WTC11 (cell line): Measurements from ENCODE around the gene ADCK2. TPM values are rescaled to one million over a fixed set of nuclear protein-coding genes. Genes with fewer than 3 reads are reported as not detected.

Source experiments
- ATAC-seq: fragments of 200-7000 bp; cut with Tn5 transposase; 2 replicates; pipeline ENCODE4 v1.10.0; 2021; ENCODE audit warnings: mild to moderate bottlenecking, moderate library complexity
- CTCF ChIA-PET: fragments of 300-600 bp; sonication (Branson Sonifier 250); formaldehyde crosslinking; loops from one replicate; lab custom pipeline; 2021; ENCODE audit warnings: antibody characterized with exemption; lab: Charles Lee
- POLR2A ChIA-PET: fragments of 350-600 bp; sonication (Branson Sonifier 250); formaldehyde crosslinking; loops from one replicate; lab custom pipeline; 2021; ENCODE audit warnings: antibody characterized with exemption; lab: Charles Lee
- DNase-seq: peaks from one replicate; pipeline ENCODE4 v3.0.0; 2021; ENCODE audit warnings: low spot score
- H3K27ac Mint-ChIP-seq: 2 replicates; pipeline ENCODE4 v1.8.0; 2021; ENCODE audit warnings: mixed read lengths
- H3K27me3 Mint-ChIP-seq: 2 replicates; pipeline ENCODE4 v1.8.0; 2021; ENCODE audit warnings: low read depth, mild to moderate bottlenecking, moderate library complexity, mixed read lengths
- H3K36me3 Mint-ChIP-seq: 2 replicates; pipeline ENCODE4 v1.8.0; 2021; ENCODE audit warnings: mixed read lengths
- H3K4me1 Mint-ChIP-seq: 2 replicates; pipeline ENCODE4 v1.8.0; 2022; ENCODE audit warnings: mixed read lengths
- H3K4me3 Mint-ChIP-seq: 2 replicates; pipeline ENCODE4 v1.8.0; 2021; ENCODE audit warnings: mild to moderate bottlenecking, moderate library complexity, mixed read lengths
- H3K9me3 Mint-ChIP-seq: 2 replicates; pipeline ENCODE4 v1.8.0; 2021; ENCODE audit warnings: mixed read lengths
- FOXP1 ChIP-seq: sonication (generic); formaldehyde crosslinking; IDR thresholded peaks from 2 replicates; pipeline ENCODE4 v1.8.0; 2022; ENCODE audit warnings: missing genetic modification reagents, mild to moderate bottlenecking, moderate library complexity, borderline replicate concordance
- IRF2 ChIP-seq: sonication (generic); formaldehyde crosslinking; IDR thresholded peaks from 2 replicates; pipeline ENCODE4 v1.8.0; 2022; ENCODE audit warnings: low read depth, missing genetic modification reagents, borderline replicate concordance
- MXD4 ChIP-seq: fragments of 250-450 bp; sonication (Bioruptor Pico); IDR thresholded peaks from 2 replicates; pipeline ENCODE4 v1.8.0; 2021; ENCODE audit warnings: mild to moderate bottlenecking, moderate library complexity, borderline replicate concordance
- SOX15 ChIP-seq: fragments of 250-450 bp; sonication (Bioruptor Pico); IDR thresholded peaks from 2 replicates; pipeline ENCODE4 v1.9.0; 2021; ENCODE audit warnings: mild to moderate bottlenecking
- ZBTB21 ChIP-seq: sonication (generic); formaldehyde crosslinking; IDR thresholded peaks from 2 replicates; pipeline ENCODE4 v1.8.1; 2023; ENCODE audit warnings: mild to moderate bottlenecking, missing genetic modification reagents, borderline replicate concordance
- ZNF121 ChIP-seq: sonication (generic); formaldehyde crosslinking; IDR thresholded peaks from 2 replicates; pipeline ENCODE4 v1.8.0; 2023; ENCODE audit warnings: missing genetic modification reagents
- ZNF416 ChIP-seq: fragments of 250-450 bp; sonication (Bioruptor Pico); IDR thresholded peaks from 2 replicates; pipeline ENCODE4 v1.9.0; 2021; ENCODE audit warnings: mild to moderate bottlenecking, inconsistent platforms
- total RNA-seq: library from RNA; stranded (reverse); gene quantifications from 3 replicates; pipeline ENCODE4 v1.2.3, GENCODE V29; 2021
- TF ChIP-seq, protein P1 (sequence below): sonication (generic); formaldehyde crosslinking; IDR thresholded peaks from 2 replicates; pipeline ENCODE4 v1.8.1; 2022; ENCODE audit warnings: low read depth, mild to moderate bottlenecking, moderate library complexity, missing genetic modification reagents, borderline replicate concordance
- TF ChIP-seq, protein P2 (sequence below): sonication (generic); formaldehyde crosslinking; conservative IDR thresholded peaks from 2 replicates; pipeline ENCODE4 v1.8.1; 2023; ENCODE audit warnings: mild to moderate bottlenecking, low read depth, missing genetic modification reagents, moderate library complexity
- TF ChIP-seq, protein P3 (sequence below): sonication (generic); formaldehyde crosslinking; IDR thresholded peaks from 2 replicates; pipeline ENCODE4 v1.8.0; 2022; ENCODE audit warnings: mild to moderate bottlenecking, missing genetic modification reagents
- TF ChIP-seq, protein P4 (sequence below): sonication (generic); formaldehyde crosslinking; IDR thresholded peaks from 2 replicates; pipeline ENCODE4 v1.8.1; 2023; ENCODE audit warnings: mild to moderate bottlenecking, missing genetic modification reagents, borderline replicate concordance
- TF ChIP-seq, protein P5 (sequence below): sonication (generic); formaldehyde crosslinking; IDR thresholded peaks from 2 replicates; pipeline ENCODE4 v1.8.0; 2023; ENCODE audit warnings: mild to moderate bottlenecking, missing genetic modification reagents
- TF ChIP-seq, protein P6 (sequence below): sonication (generic); formaldehyde crosslinking; IDR thresholded peaks from 2 replicates; pipeline ENCODE4 v1.8.1; 2023; ENCODE audit warnings: mild to moderate bottlenecking, missing genetic modification reagents, moderate library complexity
- TF ChIP-seq, protein P7 (sequence below): fragments of 250-450 bp; sonication (Bioruptor Pico); IDR thresholded peaks from 2 replicates; pipeline ENCODE4 v1.8.0; 2021; ENCODE audit warnings: mild to moderate bottlenecking
- TF ChIP-seq, protein P8 (sequence below): sonication (generic); formaldehyde crosslinking; IDR thresholded peaks from 2 replicates; pipeline ENCODE4 v1.8.1; 2022; ENCODE audit warnings: missing genetic modification reagents, borderline replicate concordance
- TF ChIP-seq, protein P9 (sequence below): sonication (generic); formaldehyde crosslinking; IDR thresholded peaks from 2 replicates; pipeline ENCODE4 v1.8.0; 2023; ENCODE audit warnings: missing genetic modification reagents

The ADCK2 gene
- total RNA-seq, 1 experiment from 2014 or later = 12.7 TPM

DNA sequence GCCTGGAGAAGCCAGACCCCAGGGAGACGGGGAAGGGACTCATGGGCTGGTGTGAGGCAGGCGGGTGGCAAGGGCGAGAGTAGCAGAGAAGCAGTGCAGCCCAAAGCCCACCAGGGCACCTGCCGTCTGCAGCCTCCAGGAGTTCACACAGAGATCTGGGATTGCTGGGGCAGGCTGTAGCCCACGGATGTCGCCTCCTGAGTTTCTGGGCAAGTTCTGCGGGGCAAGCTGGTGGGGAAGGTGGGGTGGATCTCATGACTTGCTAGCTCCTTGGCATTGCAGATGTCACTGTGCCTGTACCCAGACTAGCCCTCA lies 6.0 kb downstream of the ADCK2 start (continued):
- TF ChIP-seq, protein P1, sequence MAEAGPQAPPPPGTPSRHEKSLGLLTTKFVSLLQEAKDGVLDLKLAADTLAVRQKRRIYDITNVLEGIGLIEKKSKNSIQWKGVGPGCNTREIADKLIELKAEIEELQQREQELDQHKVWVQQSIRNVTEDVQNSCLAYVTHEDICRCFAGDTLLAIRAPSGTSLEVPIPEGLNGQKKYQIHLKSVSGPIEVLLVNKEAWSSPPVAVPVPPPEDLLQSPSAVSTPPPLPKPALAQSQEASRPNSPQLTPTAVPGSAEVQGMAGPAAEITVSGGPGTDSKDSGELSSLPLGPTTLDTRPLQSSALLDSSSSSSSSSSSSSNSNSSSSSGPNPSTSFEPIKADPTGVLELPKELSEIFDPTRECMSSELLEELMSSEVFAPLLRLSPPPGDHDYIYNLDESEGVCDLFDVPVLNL (CRISPR knock-in tag) = no peak
- TF ChIP-seq, protein P2, sequence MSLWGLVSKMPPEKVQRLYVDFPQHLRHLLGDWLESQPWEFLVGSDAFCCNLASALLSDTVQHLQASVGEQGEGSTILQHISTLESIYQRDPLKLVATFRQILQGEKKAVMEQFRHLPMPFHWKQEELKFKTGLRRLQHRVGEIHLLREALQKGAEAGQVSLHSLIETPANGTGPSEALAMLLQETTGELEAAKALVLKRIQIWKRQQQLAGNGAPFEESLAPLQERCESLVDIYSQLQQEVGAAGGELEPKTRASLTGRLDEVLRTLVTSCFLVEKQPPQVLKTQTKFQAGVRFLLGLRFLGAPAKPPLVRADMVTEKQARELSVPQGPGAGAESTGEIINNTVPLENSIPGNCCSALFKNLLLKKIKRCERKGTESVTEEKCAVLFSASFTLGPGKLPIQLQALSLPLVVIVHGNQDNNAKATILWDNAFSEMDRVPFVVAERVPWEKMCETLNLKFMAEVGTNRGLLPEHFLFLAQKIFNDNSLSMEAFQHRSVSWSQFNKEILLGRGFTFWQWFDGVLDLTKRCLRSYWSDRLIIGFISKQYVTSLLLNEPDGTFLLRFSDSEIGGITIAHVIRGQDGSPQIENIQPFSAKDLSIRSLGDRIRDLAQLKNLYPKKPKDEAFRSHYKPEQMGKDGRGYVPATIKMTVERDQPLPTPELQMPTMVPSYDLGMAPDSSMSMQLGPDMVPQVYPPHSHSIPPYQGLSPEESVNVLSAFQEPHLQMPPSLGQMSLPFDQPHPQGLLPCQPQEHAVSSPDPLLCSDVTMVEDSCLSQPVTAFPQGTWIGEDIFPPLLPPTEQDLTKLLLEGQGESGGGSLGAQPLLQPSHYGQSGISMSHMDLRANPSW (CRISPR knock-in tag) = no peak
- TF ChIP-seq ZBTB21 (CRISPR knock-in tag) (no peak), FOXP1 (CRISPR knock-in tag) (no peak), SOX15 (CRISPR knock-in tag) (no peak), IRF2 (CRISPR knock-in tag) (no peak)
- TF ChIP-seq, protein P3, sequence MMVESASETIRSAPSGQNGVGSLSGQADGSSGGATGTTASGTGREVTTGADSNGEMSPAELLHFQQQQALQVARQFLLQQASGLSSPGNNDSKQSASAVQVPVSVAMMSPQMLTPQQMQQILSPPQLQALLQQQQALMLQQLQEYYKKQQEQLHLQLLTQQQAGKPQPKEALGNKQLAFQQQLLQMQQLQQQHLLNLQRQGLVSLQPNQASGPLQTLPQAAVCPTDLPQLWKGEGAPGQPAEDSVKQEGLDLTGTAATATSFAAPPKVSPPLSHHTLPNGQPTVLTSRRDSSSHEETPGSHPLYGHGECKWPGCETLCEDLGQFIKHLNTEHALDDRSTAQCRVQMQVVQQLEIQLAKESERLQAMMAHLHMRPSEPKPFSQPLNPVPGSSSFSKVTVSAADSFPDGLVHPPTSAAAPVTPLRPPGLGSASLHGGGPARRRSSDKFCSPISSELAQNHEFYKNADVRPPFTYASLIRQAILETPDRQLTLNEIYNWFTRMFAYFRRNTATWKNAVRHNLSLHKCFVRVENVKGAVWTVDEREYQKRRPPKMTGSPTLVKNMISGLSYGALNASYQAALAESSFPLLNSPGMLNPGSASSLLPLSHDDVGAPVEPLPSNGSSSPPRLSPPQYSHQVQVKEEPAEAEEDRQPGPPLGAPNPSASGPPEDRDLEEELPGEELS (CRISPR knock-in tag) = no peak
- TF ChIP-seq, protein P4, sequence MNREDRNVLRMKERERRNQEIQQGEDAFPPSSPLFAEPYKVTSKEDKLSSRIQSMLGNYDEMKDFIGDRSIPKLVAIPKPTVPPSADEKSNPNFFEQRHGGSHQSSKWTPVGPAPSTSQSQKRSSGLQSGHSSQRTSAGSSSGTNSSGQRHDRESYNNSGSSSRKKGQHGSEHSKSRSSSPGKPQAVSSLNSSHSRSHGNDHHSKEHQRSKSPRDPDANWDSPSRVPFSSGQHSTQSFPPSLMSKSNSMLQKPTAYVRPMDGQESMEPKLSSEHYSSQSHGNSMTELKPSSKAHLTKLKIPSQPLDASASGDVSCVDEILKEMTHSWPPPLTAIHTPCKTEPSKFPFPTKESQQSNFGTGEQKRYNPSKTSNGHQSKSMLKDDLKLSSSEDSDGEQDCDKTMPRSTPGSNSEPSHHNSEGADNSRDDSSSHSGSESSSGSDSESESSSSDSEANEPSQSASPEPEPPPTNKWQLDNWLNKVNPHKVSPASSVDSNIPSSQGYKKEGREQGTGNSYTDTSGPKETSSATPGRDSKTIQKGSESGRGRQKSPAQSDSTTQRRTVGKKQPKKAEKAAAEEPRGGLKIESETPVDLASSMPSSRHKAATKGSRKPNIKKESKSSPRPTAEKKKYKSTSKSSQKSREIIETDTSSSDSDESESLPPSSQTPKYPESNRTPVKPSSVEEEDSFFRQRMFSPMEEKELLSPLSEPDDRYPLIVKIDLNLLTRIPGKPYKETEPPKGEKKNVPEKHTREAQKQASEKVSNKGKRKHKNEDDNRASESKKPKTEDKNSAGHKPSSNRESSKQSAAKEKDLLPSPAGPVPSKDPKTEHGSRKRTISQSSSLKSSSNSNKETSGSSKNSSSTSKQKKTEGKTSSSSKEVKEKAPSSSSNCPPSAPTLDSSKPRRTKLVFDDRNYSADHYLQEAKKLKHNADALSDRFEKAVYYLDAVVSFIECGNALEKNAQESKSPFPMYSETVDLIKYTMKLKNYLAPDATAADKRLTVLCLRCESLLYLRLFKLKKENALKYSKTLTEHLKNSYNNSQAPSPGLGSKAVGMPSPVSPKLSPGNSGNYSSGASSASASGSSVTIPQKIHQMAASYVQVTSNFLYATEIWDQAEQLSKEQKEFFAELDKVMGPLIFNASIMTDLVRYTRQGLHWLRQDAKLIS (CRISPR knock-in tag) = no peak
- TF ChIP-seq, protein P5, sequence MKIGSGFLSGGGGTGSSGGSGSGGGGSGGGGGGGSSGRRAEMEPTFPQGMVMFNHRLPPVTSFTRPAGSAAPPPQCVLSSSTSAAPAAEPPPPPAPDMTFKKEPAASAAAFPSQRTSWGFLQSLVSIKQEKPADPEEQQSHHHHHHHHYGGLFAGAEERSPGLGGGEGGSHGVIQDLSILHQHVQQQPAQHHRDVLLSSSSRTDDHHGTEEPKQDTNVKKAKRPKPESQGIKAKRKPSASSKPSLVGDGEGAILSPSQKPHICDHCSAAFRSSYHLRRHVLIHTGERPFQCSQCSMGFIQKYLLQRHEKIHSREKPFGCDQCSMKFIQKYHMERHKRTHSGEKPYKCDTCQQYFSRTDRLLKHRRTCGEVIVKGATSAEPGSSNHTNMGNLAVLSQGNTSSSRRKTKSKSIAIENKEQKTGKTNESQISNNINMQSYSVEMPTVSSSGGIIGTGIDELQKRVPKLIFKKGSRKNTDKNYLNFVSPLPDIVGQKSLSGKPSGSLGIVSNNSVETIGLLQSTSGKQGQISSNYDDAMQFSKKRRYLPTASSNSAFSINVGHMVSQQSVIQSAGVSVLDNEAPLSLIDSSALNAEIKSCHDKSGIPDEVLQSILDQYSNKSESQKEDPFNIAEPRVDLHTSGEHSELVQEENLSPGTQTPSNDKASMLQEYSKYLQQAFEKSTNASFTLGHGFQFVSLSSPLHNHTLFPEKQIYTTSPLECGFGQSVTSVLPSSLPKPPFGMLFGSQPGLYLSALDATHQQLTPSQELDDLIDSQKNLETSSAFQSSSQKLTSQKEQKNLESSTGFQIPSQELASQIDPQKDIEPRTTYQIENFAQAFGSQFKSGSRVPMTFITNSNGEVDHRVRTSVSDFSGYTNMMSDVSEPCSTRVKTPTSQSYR (CRISPR knock-in tag) = no peak
- TF ChIP-seq, protein P6, sequence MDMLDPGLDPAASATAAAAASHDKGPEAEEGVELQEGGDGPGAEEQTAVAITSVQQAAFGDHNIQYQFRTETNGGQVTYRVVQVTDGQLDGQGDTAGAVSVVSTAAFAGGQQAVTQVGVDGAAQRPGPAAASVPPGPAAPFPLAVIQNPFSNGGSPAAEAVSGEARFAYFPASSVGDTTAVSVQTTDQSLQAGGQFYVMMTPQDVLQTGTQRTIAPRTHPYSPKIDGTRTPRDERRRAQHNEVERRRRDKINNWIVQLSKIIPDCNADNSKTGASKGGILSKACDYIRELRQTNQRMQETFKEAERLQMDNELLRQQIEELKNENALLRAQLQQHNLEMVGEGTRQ (CRISPR knock-in tag) = no peak

DNA sequence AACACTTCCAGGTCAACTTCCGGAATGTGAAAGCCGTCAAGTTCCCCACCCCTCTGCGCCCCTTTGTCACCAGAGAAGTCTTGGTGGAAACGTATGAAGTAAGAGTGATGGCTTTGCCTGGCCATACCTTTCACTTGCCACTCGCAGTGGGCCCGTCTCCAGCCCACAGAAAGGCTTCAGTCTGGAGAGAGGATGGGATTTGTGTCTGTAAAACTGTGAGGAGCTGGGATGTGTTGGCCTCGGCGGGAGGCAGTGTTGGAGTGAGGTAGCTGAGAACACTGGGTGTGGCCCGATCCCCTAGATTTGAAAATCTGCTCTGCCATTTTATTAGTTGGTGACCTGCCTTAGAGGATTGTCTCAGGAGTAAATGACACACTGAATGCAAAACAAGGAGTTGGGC lies 6.4 kb downstream of the ADCK2 start:
- Mint-ChIP-seq H3K4me3 (no peak overlapping the region), H3K9me3 (no peaks in the 10 kb centered on the region), H3K27me3 (no peaks in the 10 kb centered on the region), H3K4me1 (no peaks in the 10 kb centered on the region), H3K27ac (no peak overlapping the region), H3K36me3 (peaks cover 12% of the 10 kb centered on the region)
- ATAC-seq (no peak), DNase-seq (no peak)
- TF ChIP-seq, protein P7, sequence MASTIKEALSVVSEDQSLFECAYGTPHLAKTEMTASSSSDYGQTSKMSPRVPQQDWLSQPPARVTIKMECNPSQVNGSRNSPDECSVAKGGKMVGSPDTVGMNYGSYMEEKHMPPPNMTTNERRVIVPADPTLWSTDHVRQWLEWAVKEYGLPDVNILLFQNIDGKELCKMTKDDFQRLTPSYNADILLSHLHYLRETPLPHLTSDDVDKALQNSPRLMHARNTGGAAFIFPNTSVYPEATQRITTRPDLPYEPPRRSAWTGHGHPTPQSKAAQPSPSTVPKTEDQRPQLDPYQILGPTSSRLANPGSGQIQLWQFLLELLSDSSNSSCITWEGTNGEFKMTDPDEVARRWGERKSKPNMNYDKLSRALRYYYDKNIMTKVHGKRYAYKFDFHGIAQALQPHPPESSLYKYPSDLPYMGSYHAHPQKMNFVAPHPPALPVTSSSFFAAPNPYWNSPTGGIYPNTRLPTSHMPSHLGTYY = no peak
- TF ChIP-seq, protein P8, sequence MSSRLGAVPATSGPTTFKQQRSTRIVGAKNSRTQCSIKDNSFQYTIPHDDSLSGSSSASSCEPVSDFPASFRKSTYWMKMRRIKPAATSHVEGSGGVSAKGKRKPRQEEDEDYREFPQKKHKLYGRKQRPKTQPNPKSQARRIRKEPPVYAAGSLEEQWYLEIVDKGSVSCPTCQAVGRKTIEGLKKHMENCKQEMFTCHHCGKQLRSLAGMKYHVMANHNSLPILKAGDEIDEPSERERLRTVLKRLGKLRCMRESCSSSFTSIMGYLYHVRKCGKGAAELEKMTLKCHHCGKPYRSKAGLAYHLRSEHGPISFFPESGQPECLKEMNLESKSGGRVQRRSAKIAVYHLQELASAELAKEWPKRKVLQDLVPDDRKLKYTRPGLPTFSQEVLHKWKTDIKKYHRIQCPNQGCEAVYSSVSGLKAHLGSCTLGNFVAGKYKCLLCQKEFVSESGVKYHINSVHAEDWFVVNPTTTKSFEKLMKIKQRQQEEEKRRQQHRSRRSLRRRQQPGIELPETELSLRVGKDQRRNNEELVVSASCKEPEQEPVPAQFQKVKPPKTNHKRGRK (CRISPR knock-in tag) = no peak
- TF ChIP-seq MXD4 (CRISPR knock-in tag) (no peak), ZNF121 (no peak), ZNF416 (no peak)
- TF ChIP-seq, protein P9, sequence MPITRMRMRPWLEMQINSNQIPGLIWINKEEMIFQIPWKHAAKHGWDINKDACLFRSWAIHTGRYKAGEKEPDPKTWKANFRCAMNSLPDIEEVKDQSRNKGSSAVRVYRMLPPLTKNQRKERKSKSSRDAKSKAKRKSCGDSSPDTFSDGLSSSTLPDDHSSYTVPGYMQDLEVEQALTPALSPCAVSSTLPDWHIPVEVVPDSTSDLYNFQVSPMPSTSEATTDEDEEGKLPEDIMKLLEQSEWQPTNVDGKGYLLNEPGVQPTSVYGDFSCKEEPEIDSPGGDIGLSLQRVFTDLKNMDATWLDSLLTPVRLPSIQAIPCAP (CRISPR knock-in tag) = no peak
- ChIA-PET CTCF (interaction anchor here (1.4 to 2.3 kb wide), 2 partner anchors 10 to 12 kb away, joined by 3 to 6 read pairs; no protein-coding TSS in a partner anchor), POLR2A (no interaction called here)
